Measurements from ENCODE around the gene PXYLP1.

PXYLP1 gene

DNA sequence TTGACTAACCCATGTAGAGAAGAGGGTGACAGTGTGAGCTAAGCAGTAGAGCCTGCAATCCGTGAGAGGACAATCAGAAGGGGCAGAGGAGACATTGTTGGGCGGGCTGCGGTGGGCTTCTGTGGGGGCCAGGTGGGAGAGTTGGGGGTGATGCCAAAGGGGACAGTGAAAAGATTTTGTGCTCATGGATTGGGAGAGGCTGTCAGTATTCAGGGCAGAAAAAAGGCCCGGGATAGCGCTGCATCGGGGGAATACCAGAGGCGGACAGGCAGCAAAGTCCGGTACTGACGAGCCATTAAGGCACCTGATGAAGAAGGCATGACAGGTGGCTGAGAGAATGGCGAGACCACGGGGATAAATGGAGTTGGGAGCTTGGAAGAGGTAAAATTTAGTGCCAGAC lies 1.3 kb upstream of the PXYLP1 start:
- no peak for DNase-seq

- DNase-seq, result peak; percentile 9
Measured at GRCh38 chr3:141231952-141232823, 563 bp downstream of the PXYLP1 start.

DNA sequence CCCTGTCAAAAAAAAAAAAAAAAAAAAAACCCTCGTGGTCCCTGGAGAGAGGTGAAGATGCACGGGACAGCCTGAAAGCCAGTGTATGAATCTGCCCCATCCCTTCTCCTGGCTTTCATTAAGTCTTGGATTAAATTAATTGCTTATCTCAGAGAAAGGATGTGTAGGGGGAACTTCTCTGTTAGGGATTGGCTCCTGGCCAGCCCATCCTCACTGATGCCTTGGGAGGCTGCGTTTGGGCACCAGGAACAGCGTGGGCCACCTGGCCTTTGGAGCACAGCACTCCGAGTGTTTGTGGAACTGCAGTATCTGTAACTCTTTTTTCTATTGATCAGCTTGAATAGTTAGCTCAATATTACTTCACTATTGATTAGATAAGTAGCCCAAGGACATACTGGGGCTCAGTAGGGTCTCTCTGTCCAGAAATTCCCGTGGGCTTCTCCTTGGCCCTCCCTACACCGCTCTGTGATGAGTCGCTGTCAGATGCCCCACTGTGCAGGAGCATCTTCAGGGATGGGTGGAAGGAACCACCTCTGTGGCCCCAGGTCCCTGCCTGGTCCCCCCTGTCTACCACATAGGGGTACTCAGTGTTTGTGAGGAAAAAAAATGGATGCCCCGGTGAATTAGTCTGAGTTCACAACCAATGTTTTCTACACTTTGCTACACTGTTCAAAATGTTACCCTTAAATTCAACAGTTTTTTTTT lies 2.0 kb downstream of the PXYLP1 start:
- DNase-seq, result no peak

GRCh38 chr3:141234283-141234682 lies 2.7 kb downstream of the PXYLP1 start:
- DNase-seq, result no peak

DNA sequence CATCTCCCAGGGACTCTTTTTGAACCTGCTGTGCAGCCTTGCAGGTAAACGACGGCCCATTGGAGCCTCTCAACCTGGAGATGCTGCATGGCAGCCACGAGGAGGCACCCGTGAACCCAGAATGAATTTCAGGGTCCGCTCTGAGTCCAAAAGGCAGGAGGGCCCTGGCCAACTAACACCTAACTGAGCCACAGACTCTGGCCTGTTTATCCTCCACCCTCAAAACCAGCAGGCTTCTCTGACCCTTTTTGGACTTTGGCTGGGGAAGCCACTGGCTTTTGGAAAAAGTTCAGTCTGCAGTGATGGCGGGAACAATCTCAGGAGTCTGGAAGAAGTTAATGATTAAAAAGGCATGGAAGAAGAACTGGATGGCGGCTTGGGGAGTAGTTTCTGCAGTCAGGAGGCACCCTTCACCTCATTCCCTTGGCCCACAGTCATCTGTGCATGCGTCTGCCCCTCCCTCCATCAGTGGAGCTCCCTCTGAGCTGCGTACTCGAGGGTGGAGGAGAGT lies 4.1 kb downstream of the PXYLP1 start:
- no peak for DNase-seq

- no peak for DNase-seq
Measured at GRCh38 chr3:141236361-141236760, 4.7 kb downstream of the PXYLP1 start.

GRCh38 chr3:141237701-141238521 lies 6.3 kb downstream of the PXYLP1 start:
- no peak for DNase-seq

- no peak for DNase-seq
Measured at GRCh38 chr3:141239511-141240281, 8.1 kb downstream of the PXYLP1 start.

DNA sequence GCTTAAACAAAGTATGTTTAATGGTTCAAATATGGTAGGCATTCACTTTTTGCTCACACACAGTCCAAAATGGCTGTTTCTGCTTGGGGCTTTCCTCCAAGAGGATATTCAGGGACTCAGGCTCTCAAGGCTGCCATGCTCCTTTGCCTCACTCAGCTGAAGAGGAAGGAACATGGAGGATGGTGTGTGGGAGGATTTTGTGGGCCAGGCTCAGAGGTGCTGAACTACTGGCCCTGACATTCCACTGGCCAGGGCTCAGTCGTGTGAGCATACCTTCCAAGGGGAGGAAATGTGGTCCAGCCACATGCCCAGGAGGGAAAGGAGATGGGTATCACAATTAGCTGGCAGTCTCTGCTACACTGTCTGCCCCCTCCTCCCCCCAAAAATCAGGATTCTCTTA lies 8.7 kb downstream of the PXYLP1 start:
- DNase-seq, result no peak

DNA sequence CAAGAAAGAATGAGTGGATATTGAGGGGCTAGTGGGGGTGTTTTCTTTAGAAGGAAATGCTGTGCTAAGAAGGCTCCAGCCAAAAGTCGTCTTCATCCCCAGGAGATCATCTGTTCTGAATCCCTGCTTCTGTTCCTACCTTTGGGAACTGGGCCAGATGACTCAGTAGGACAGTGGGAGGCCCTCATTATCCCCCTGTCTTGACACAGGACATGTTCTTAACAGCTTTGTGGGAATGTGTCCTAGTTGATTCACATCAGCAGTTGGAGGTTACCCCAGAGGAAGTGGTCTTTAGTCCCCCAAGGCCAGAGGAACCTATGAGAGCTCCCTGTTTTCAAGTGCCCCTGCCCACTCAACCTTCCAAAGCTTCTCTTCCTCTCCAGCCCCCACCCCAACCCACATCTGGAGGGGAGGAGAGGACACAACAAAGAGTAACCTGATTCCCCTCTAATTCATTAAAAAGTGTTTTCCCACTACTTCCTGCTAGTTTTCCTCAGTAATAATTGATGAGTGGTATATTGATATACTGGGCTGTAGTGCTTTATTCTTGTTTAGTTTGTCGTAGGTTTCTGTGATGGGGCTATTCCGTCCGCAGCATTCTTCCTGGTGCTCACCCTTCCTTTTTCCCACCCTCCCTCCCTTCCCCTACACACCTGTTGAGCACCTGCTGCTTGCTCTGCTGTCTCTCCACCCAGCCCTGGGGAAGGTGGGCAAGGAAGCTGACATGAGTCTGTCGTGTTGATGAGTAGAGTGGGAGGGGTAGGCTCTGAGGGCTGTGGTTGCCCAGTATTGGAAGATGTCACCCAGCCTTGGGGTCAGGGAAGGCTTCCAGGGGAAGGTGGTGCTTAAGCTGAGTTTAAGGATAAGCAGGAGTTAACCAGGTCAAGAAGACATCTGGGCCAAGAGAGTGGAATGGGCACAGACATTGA lies 9.3 kb downstream of the PXYLP1 start:
- DNase-seq, result no peak

DNA sequence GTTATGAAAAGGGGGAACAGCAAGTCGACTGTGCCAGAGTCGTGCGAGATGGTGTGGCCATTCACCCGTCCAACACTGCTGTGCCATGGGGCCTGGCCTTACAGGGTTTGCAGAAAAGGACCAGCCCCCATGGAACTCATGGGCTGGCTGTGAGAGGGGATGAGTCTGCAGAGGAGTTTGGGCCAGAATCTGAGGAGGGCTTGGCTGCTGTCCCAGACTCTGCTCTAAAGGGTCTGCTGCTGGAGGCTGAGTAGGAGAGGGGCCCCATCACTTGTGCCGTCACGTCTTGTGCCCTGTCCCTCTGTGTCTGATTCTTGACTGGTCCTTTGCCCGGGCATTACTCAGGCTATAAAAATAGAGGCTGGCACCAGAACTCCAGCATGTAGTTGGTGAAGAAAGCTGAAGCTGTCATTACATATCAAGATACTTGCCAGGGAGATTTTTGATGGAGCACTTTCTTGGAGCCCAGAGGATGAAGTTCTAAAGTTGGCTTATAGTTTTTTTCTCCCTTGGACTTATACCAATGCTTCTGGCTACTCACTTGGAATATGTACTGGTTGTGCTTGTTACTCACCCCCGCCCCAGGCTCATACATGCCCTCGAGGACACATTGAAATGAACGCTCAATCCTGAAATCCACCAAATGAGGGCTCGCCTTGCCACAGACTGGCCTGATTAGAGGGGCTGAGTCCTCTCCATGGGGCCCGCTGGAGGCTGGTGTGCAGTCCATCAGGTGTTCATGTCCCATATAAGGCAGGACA lies 10.2 kb downstream of the PXYLP1 start:
- DNase-seq, result no peak

- no peak for DNase-seq
Measured at GRCh38 chr3:141242377-141243092, 10.9 kb downstream of the PXYLP1 start.

DNA sequence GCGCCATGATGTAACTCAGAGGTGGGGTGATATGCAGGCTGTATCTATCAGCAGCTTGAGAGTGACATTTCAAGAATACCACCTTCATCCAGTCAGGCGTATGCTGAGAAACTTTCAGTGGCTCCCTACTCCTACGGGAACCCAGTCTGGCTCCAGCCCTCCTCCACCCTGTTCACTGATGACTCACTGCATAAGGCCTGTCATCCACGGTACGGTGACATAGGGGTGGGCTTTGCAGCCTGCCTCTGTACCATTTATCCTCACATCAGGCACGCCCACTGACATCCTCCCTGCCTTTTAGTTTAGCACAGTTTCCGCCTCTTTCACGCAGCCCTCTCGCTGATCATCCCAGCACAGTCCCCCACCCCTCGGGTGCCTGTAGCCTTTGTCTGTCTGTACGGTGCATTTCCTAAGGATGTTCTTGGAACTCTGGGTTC lies 11.7 kb downstream of the PXYLP1 start:
- no peak for DNase-seq

DNA sequence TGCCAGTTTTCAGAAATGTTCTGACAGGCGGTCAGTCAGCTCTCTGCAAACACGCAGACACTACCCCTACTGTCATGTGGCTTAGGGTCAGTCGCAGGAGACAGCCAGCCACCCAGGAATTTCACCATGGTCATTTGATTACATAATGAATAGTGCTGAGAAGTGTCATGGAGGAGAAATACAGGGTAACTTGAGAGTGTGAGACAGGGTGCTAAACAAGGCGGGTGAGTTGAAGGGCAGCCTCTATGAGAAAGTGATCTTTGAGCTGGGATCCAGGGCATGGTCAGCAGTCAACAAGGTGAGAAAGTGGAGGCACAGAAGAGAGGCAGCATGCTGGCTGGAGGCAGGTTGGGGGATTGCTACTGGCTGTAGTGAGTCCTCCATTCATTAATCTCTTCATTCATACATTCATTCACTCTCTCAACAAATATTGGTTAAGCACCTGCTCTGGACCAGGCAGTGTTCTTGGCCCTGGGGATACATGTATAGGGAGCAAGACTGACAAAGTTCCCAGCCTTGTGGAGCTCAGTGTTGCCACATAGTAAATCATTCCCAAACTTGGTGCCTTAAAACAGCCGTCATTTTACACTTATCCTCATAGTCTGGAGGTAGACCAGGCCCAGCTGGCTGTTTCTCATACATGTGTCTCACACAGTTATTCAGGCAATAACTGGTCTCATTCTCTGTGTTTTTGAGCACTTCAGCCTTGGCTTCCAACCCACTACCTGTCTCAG lies 14.8 kb downstream of the PXYLP1 start:
- no peak for DNase-seq

DNA sequence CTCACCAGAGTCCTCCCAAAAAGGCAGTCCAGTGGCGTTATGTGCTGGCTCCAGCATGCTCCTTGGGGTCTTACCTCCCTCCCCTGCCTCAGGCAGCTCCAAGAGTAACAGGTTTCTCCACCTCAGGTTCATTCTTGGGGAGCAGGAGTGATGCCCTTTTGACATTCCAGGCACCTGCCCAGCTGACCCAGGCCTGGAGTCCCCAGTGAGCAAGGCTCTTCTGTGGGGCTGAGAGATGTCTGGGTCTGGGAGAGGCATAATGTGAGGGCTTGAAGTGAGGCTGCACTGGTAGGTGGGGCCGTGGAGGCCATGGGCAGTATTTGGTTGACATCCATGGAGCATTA lies 15.3 kb downstream of the PXYLP1 start:
- DNase-seq, result no peak

DNA sequence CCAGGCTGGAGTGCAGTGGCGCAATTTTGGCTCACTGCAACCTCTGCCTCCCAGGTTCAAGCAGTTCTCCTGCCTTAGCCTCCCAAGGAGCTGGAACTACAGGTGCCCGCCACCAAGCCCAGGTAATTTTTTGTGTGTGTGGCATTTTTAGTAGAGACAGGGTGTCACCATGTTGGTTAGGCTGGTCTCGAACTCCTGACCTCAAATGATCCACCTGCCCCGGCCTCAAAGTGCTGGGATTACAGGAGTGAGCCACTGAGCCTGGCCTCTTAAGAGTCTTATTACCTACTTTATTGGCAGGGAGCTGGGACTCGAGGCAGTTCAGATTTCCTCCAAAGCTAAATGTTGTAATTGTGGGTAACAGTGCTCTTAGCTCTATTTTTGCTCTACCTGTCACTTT lies 16.4 kb downstream of the PXYLP1 start:
- no peak for DNase-seq

DNA sequence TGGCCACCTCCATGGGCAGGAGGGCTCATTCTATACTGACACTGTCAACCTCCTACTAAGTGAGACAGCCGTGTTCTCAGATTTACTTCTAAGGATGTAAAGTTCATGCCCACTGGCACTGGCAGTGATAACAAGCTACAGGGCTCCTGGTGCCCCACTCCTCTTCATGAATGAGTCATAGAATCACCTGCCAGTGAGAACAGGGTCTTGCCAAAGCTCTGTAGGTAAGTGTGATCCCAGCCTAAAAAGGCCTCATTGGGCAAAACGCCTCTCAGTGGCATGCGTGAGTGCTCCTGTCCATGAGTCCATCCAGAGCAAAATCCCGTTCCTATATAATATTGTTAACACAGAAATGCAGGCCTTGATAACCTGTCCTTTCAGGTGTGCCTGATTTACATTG lies 17.4 kb downstream of the PXYLP1 start:
- DNase-seq, result no peak

GRCh38 chr3:141250342-141250741 lies 18.7 kb downstream of the PXYLP1 start:
- DNase-seq, result no peak

- DNase-seq, result no peak
Measured at GRCh38 chr3:141250828-141251227, 19.2 kb downstream of the PXYLP1 start.

Measured in NCI-H748 treated with DMSO at 0.1 percent for 48 hours (cell line).